Measurements from ENCODE around the gene CDC42EP4.

GRCh38 chr17:73290399-73291259 is 21.2 kb downstream of the CDC42EP4 start:
- TF ChIP-seq EZH2 (optimal IDR thresholded peaks at IDR 0.05; ENCODE audit: low read depth, low read length), result no peak
- no peak for TF ChIP-seq CTCF (IDR thresholded peaks at IDR 0.05; ENCODE audit: low read length)
- no peak for TF ChIP-seq EZH2phosphoT487 (IDR thresholded peaks at IDR 0.05; ENCODE audit: low read length)

Measured in MM.1S (cell line).